Thyroid gland (tissue), 4 donors: Measurements from ENCODE around the gene DCUN1D2. TPM values are rescaled to one million over a fixed set of nuclear protein-coding genes. Genes with fewer than 3 reads are reported as not detected.

Source experiments
- DNase-seq, 2 donors: peaks; one replicate each; pipeline ENCODE4 v3.0.0-alpha.2; 2019
- H3K27ac ChIP-seq, 3 donors: fragments of 200-600 bp; sonication (generic); 1 replicate in 2 of 3; 2 replicates in 1 of 3; pipeline ENCODE4 v1.5.1; 2016 to 2019; ENCODE audit warnings: mild to moderate bottlenecking in 1 of 3, moderate library complexity in 1 of 3
- H3K27me3 ChIP-seq: fragments of 200-600 bp; sonication (generic); one replicate; pipeline ENCODE4 v1.5.1; 2019
- H3K36me3 ChIP-seq, 2 donors: fragments of 200-600 bp; sonication (generic); one replicate each; pipeline ENCODE4 v1.5.1; 2016 to 2019
- H3K4me1 ChIP-seq, 2 donors: fragments of 200-600 bp; sonication (generic); one replicate each; pipeline ENCODE4 v1.5.1; 2017 to 2019
- H3K4me3 ChIP-seq, 3 donors: fragments of 200-600 bp; sonication (generic); replicated peaks in 1 of 3; 1 replicate in 2 of 3; 2 replicates in 1 of 3; pipeline ENCODE4 v1.5.1; 2016; ENCODE audit warnings: mild to moderate bottlenecking in 1 of 3
- H3K9me3 ChIP-seq: fragments of 200-600 bp; sonication (generic); one replicate; pipeline ENCODE4 v1.5.1; 2017
- POLR2A ChIP-seq, 2 donors: fragments of 450-650 bp; IDR thresholded peaks; one replicate each; pipeline ENCODE4 v1.6.1; 2017; ENCODE audit warnings: antibody characterized with exemption in 2 of 2, mild to moderate bottlenecking in 2 of 2, moderate library complexity in 1 of 2
- WGBS, 2 donors: methylation state at CpG; one replicate each; pipeline ENCODE4 v1.1.5; 2017; 5-methylcytosine and 5-hydroxymethylcytosine counted together
- intact Hi-C: fragments of 100-400 bp; cut with DNase I; formaldehyde crosslinking; loops from one replicate; pipeline ENCODE4 v1.15.1; 2023
- total RNA-seq, 4 donors: library from RNA; depleted of rRNA; stranded (reverse); fragments of >200 nt; gene quantifications; one replicate each; pipeline ENCODE4 v1.2.3, GENCODE V29; 2016
- TF ChIP-seq, protein P1 (sequence below), 6 experiments: fragments of 200-600 bp in 3 of 6; fragments of 450-650 bp in 3 of 6; sonication (generic) in 3 of 6; IDR thresholded peaks; one replicate each; pipeline ENCODE4 v1.5.1; 2016 to 2019; ENCODE audit warnings: antibody characterized with exemption in 6 of 6, mild to moderate bottlenecking in 2 of 6, inconsistent platforms in 1 of 6, moderate library complexity in 1 of 6

The DCUN1D2 gene
- total RNA-seq, 4 donors from 2014 or later = 8.8 to 15.3 (median 10.4) TPM

DNA sequence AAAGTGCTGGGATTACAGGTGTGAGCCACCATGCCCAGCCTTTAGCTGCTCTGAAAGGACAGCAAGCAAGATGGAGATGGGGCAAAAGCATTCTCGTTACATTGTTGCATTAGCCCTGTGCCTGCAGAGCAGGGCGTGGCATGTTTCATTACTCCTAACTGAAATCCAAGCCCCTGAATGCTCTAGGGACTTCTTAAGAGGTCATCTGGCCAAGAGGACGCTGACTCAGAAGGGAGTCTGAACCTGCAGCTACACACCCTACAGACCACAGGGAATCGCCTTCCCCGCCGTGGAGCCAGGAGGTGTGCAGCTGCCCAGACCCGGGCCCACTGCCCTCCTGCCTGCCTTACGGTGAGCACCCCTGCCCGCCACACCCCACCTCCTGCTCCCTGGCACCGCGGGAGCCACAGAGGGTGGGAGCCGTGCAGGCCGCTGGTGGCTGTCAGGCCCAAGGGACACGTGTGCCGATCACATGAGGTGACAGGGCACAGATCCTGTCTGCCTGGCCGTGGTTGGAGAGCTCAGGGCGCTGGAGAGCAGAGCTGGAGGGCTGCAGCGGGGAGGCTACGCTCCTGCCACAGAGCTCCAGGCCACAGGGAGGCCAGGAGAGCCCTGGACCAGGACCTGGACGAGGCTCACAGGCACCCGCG lies 64.4 kb downstream of the DCUN1D2 start:
- H3K27me3 ChIP-seq = no peaks in the 10 kb centered on the region
- H3K4me3 ChIP-seq = no peak overlapping the region
- TF ChIP-seq POLR2A (IDR thresholded peaks at IDR 0.05) = no peak
- TF ChIP-seq, protein P1, sequence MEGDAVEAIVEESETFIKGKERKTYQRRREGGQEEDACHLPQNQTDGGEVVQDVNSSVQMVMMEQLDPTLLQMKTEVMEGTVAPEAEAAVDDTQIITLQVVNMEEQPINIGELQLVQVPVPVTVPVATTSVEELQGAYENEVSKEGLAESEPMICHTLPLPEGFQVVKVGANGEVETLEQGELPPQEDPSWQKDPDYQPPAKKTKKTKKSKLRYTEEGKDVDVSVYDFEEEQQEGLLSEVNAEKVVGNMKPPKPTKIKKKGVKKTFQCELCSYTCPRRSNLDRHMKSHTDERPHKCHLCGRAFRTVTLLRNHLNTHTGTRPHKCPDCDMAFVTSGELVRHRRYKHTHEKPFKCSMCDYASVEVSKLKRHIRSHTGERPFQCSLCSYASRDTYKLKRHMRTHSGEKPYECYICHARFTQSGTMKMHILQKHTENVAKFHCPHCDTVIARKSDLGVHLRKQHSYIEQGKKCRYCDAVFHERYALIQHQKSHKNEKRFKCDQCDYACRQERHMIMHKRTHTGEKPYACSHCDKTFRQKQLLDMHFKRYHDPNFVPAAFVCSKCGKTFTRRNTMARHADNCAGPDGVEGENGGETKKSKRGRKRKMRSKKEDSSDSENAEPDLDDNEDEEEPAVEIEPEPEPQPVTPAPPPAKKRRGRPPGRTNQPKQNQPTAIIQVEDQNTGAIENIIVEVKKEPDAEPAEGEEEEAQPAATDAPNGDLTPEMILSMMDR (IDR thresholded peaks at IDR 0.05) = no peak
- 58 to 84% methylated on average over 11 to 20 of the region's 22 CpGs for WGBS, 2 donors
- H3K36me3 ChIP-seq = no peaks in the 10 kb centered on the region
- no peaks in the 10 kb centered on the region for H3K9me3 ChIP-seq
- DNase-seq = peak in 1 of 2 donors; percentile 21
- intact Hi-C loops = no loop called here
- no peaks in the 10 kb centered on the region for H3K4me1 ChIP-seq
- H3K27ac ChIP-seq = no peak overlapping the region

- Histone ChIP-seq H3K27ac (no peak overlapping the region), H3K36me3 (no peaks in the 10 kb centered on the region), H3K4me3 (no peak overlapping the region), H3K9me3 (no peaks in the 10 kb centered on the region), H3K27me3 (no peaks in the 10 kb centered on the region), H3K4me1 (no peaks in the 10 kb centered on the region)
- 54 to 81% methylated on average over 4 to 11 of the region's 11 CpGs for WGBS, 2 donors
- TF ChIP-seq, protein P1 (IDR thresholded peaks at IDR 0.05) = no peak
- TF ChIP-seq POLR2A (IDR thresholded peaks at IDR 0.05) = no peak
- no peak for DNase-seq
- intact Hi-C loops = no loop called here
These were observed 66.9 kb downstream of the DCUN1D2 start for GRCh38 chr13:113423520-113424163.

DNA sequence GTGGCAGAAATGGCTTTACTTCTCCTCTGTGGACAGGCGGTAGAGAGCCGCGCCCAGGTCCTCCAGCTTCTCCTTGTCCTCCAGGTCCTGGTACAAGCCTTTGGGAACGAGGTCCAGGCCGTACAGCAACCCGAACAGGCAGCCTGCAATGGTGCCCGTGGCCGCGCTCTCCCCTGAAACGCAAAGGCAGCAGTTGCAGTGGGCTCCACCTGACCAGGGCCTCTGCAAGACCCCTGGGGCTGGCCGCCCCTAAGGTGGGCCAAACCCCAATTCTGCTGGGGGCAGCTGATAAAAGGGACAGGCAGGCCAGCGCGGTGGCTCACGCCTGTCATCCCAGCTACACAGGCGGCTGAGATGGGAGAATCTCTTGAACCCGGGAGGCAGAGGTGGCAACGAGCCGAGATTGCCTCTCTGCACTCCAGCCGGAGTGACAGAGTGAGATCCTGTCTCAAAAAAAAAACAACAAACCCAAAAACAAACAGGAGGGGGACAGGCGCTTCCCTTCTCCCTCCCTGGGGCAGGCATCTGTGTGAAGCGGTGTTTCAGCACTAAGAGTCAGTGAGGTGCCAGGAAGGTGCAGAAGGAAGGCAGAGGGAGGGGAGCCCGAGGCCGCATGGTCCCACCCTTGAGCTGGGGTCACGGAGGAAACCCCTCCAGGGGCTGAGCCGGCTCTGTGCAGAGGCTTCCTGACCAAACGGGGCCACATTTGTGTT lies 67.5 kb downstream of the DCUN1D2 start:
- no peak overlapping the region for H3K27ac ChIP-seq
- H3K9me3 ChIP-seq = no peaks in the 10 kb centered on the region
- H3K4me3 ChIP-seq = no peak overlapping the region
- 69 to 80% methylated on average over 23 to 25 of the region's 26 CpGs for WGBS, 2 donors
- no peaks in the 10 kb centered on the region for H3K27me3 ChIP-seq
- no peaks in the 10 kb centered on the region for H3K36me3 ChIP-seq
- no peak for DNase-seq
- intact Hi-C loops = no loop called here
- TF ChIP-seq, protein P1 (IDR thresholded peaks at IDR 0.05) = no peak
- TF ChIP-seq POLR2A (IDR thresholded peaks at IDR 0.05) = no peak
- no peaks in the 10 kb centered on the region for H3K4me1 ChIP-seq

DNA sequence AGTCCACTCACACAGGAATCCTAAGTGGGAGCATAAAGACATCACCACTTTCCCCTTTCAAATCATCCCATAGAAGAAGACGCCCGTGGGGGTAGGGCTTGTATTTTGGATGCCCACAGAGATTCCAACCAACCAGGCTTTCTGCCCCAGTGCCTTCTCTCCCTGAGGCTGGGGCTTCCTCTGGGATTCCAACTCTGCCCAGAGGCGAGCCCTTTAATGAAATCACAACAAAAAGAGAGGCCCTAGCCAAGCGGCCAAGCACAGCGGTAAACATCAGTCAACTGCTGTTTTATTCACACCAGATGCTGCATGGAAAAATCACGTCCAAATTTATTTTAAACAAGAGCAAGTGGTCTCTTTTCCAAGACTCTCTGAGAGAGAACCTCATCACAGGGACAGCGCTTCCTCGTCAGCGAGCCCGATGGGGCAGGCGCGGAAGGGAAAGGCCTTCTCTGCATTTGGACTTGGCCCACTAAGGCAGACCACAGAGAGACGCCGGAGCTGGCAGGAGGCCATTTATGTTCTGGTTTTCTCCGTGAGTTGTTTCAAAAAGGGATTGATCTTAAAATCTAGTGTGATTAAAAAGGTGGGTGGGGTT lies 68.7 kb downstream of the DCUN1D2 start:
- H3K27me3 ChIP-seq = no peaks in the 10 kb centered on the region
- TF ChIP-seq POLR2A (IDR thresholded peaks at IDR 0.05) = no peak
- TF ChIP-seq, protein P1 (IDR thresholded peaks at IDR 0.05) = no peak
- H3K4me1 ChIP-seq = no peaks in the 10 kb centered on the region
- intact Hi-C loops = no loop called here
- H3K27ac ChIP-seq = no peak overlapping the region
- H3K9me3 ChIP-seq = no peaks in the 10 kb centered on the region
- 70 to 74% methylated on average over 15 of the region's 15 CpGs for WGBS, 2 donors
- H3K36me3 ChIP-seq = no peaks in the 10 kb centered on the region
- H3K4me3 ChIP-seq = no peak overlapping the region
- DNase-seq = no peak
